GM19468 (cell line): ENCODE results near the gene NLGN1.

Source experiments
- ATAC-seq: cut with Tn5 transposase; IDR thresholded peaks from one replicate; pipeline ENCODE4 v1.9.1; 2021; ENCODE audit warnings: mild to moderate bottlenecking, moderate library complexity, moderate number of reproducible peaks; ENCODE audit not compliant: unreplicated experiment; ENCODE audit errors: extremely low read depth

The NLGN1 gene

GRCh38 chr3:174023421-174023820 lies 625.9 kb downstream of the NLGN1 start:
- no peak for ATAC-seq

DNA sequence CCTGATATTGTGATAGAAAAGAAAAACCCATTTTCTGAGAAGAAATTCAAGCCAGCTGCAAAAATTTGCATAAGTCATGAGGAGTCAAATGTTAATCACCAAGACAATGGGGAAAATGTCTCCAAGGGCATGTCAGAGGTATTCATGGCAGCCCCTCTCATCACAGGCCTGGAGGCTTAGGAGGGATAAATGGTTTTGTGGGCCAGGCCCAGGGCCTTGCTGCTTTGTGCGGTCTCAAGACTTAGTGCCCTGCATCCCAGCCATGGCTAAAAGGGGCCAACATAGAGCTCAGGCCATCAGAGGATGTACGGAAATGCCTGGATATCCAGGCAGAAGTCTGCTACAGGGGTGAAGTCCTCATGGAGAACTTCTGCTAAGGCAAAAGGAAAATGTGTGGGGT lies 631.1 kb downstream of the NLGN1 start:
- ATAC-seq, result no peak

- ATAC-seq, result no peak
Measured at GRCh38 chr3:174035328-174035886, 637.9 kb downstream of the NLGN1 start.

DNA sequence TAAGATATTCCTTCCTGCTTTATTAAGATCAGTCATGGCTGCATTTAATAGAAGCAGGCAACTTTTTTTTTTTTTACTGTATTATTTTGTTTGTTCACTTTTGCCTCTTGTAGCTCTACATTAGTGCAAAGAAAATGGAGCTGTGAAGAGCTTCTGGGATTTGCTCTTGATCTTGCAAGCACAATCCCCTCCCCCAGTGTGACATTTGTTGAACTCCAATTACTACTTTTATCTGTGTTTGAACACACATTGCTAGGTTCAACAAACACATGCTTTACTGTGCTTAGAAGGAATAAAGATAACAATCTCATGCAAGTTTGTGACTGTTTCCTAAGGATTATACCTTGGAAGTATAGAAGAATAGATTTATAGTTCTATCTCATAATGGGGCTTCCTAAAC lies 648.8 kb downstream of the NLGN1 start:
- ATAC-seq, result no peak

- ATAC-seq, result no peak
Measured at GRCh38 chr3:174049472-174049871, 651.9 kb downstream of the NLGN1 start.

DNA sequence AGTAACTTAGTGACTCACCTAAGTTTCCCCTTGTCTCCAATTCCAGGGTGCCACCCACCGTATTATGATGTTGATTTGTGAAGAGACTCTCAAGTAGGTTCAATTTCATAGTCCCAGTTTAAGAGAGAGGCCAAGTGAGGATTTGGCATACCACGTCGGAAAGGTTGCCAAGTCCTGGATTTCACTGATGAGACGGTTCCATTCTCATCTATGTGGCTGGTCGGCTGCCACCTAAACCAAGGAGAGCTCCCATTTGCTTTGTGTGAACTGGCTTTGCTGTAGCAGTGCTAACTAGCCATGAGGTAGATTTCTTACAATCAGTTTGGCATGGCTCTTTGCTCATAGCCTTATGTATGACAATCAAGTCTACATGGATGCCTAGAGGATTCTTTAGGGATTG lies 653.6 kb downstream of the NLGN1 start:
- ATAC-seq, result no peak

- ATAC-seq, result no peak
Measured at GRCh38 chr3:174058804-174059203, 661.3 kb downstream of the NLGN1 start.

GRCh38 chr3:174060431-174060830 lies 662.9 kb downstream of the NLGN1 start:
- ATAC-seq, result no peak

DNA sequence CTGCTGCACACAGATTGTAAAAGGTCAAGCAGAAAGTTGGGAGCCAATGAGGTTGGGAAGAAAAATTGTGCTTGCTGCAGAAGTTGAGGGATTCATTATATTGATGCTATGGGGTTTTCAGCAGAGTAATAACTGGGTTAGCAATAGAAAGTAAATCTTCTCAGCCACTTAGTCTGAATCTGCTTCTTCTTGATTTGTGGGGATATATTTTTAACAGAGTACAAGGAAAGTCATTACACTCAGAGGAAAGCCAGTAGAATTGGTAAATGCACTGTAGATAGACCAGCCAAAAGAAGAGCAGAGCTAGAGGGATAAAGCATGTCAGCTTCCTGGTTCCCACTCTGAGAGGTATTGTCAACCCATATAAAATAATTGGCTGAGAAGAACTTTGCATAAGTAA lies 663.6 kb downstream of the NLGN1 start:
- no peak for ATAC-seq

DNA sequence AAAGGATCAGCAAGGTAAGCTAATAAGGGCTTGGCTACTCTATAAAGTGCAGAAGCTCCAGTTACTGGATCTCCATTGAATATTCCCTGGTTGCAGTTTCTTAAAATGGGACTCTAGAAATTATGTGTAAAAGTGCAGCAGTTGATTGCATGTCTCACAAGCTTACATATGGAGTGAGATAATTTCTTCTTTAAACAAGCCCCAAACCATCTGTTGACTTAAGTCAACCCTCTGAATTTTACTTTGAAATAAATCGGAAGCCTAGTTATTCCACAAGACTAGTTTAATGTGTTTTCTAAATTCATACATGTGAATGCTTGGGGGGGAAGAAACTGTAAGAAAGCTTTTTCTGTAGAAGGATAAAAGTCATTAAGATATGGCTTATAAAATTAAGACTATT lies 664.2 kb downstream of the NLGN1 start:
- ATAC-seq, result no peak

- no peak for ATAC-seq
Measured at GRCh38 chr3:174062923-174063322, 665.4 kb downstream of the NLGN1 start.

GRCh38 chr3:174068035-174068434 lies 670.5 kb downstream of the NLGN1 start:
- ATAC-seq, result no peak

DNA sequence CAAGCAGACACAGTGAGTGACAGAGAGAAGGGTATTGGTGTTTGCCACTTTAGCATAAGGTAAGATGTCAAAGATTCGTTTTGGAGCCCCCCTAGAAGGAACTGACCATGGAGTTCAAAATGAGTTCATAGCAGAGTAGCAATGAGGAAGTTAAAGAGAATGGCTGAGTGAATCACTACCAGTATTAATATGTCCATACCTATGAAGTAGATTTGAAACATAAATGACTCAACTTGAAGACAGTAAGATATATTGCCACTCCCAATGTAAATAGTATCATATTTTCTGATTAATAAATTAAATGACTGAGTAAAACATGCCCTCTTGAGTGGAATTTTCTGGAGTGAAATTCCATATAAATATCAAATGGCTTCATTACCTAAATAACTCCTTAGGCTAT lies 675.1 kb downstream of the NLGN1 start:
- no peak for ATAC-seq

- ATAC-seq, result no peak
Measured at GRCh38 chr3:174083706-174084105, 686.2 kb downstream of the NLGN1 start.

- no peak for ATAC-seq
Measured at GRCh38 chr3:174089592-174089991, 692.0 kb downstream of the NLGN1 start.

DNA sequence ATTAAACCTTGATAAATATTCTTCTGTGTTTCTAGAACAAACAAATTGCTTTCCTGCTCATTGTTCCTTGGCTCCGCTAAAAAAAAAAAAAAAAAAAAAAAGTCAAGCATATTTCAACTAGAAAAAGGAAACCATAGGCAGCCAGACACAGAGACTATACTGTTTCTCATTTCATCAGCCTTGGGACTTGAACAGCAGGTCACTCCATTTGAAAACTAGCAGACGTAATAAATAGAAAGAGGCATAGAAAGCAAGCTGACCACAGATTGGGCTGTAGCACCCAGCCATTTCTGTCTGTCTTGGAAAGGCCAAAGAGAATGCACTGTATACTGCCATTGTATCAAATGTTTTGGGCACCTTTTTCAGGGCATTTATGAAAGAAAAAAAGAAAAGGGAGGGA lies 697.1 kb downstream of the NLGN1 start:
- ATAC-seq, result no peak

DNA sequence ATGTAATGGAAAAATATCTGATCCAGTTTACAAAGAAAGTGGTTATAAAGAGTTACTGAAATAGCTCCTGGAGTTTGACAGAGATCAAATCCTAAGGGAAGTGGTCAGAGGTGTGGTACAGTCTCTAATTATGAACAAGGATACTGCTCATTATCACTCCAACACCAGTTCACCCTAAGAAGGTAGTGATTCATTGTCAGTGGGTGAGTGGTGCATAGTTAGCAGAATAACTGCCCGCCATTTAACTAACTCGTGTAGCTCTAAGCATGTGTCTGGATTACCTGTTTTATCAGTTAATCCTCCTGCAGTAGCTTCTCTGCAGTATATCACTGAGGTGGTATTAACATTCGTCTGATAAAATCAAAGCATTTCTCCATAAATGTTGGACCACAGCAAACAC lies 700.1 kb downstream of the NLGN1 start:
- no peak for ATAC-seq

DNA sequence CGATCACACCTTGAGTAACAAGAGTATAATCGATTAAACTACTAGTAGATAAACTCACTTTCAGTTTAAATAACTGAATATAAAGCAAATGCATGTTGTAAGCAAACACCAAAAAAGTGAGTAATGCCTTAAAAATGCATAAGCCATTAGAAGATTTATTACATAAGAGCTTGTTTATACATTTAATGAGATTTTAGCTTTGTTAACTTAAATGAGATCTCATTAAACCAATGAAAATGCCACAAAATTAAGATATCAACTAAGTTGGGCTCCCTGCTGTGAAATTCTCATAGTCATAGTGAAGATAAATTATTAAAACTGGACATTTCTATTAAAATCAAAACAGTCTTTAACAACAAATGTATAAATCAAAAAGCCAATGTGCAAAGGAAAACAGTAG lies 701.2 kb downstream of the NLGN1 start:
- no peak for ATAC-seq

DNA sequence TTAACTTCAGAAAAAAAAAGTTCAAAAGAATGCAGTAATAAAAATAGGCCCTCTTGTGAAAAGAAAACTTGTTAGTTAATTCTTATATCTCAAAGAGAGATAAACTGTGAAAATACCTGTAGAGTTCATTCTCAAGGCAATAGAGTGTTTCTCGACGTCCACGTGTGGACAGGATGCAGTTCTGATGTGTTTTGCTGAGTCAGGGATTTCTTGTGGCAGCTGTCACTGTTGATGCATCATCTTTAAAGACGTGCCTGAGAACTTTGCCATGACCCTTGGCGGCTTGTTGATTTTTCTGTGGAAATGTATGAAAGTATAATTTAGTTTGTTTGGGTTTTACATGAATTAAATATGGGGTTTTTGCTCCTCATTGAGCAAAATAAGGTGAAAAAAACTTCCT lies 702.2 kb downstream of the NLGN1 start:
- ATAC-seq, result no peak

GRCh38 chr3:174100744-174101143 lies 703.2 kb downstream of the NLGN1 start:
- ATAC-seq, result no peak

GRCh38 chr3:174101244-174101643 lies 703.7 kb downstream of the NLGN1 start:
- peak; percentile 81 for ATAC-seq

- no peak for ATAC-seq
Measured at GRCh38 chr3:174102274-174102673, 704.7 kb downstream of the NLGN1 start.

DNA sequence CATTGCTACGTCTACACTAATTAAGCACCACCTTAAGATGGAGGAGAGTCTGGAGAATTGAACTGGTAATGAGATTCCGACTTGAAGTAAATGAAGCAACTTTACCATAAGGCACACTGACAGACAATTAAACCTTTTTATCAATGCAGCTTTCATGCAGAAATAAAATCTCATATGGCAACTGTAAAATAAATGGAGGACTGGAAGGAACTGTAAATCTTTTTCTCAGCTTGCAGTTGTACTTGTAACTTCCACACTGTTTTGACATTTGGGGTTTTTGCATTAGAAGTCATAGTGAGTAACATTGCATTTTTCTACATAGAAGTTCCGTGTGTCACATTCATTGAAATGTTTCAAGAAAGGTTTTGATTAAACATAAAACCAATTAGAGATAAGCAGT lies 705.3 kb downstream of the NLGN1 start:
- ATAC-seq, result no peak
